COLO668 (cell line): Measurements from ENCODE around the gene ARRB1.
A peak's percentile ranks its signal among the peaks of the same experiment; 100 is the strongest.
"Not testable (repeated sequence)": the region's sequence is repeated elsewhere in the genome, so short reads cannot be mapped to it uniquely, and the experiment has no call there.

Experiments
- DNase-seq: peaks from one replicate; lab custom pipeline; 2025; ENCODE audit not compliant: unreplicated experiment; lab: John Stamatoyannopoulos, UW

ARRB1 gene

GRCh38 chr11:75324189-75324588, 27.3 kb downstream of the ARRB1 start:
- DNase-seq: peak; percentile 6

GRCh38 chr11:75323609-75324008, 27.9 kb downstream of the ARRB1 start:
- DNase-seq: peak; percentile 57

- DNase-seq: no peak
Observed at GRCh38 chr11:75320643-75321042, 30.8 kb downstream of the ARRB1 start.

GRCh38 chr11:75320046-75320618, 31.3 kb downstream of the ARRB1 start:
- no peak for DNase-seq

GRCh38 chr11:75319035-75319877, 32.2 kb downstream of the ARRB1 start:
- DNase-seq: no peak

GRCh38 chr11:75317446-75318122, 33.9 kb downstream of the ARRB1 start:
- no peak for DNase-seq

GRCh38 chr11:75315439-75315805, 36.0 kb downstream of the ARRB1 start:
- no peak for DNase-seq

GRCh38 chr11:75314771-75315438, 36.6 kb downstream of the ARRB1 start:
- no peak for DNase-seq

- no peak for DNase-seq
Observed at GRCh38 chr11:75313513-75314272, 37.8 kb downstream of the ARRB1 start.

GRCh38 chr11:75312346-75312745, 39.1 kb downstream of the ARRB1 start:
- no peak for DNase-seq

- DNase-seq: peak; percentile 55
Observed at GRCh38 chr11:75311858-75312288, 39.6 kb downstream of the ARRB1 start.

- DNase-seq: no peak
Observed at GRCh38 chr11:75308986-75309385, 42.5 kb downstream of the ARRB1 start.

- no peak for DNase-seq
Observed at GRCh38 chr11:75308116-75308515, 43.3 kb downstream of the ARRB1 start.

- no peak for DNase-seq
Observed at GRCh38 chr11:75307058-75307457, 44.4 kb downstream of the ARRB1 start.

- DNase-seq: no peak
Observed at GRCh38 chr11:75306529-75306928, 44.9 kb downstream of the ARRB1 start.

- no peak for DNase-seq
Observed at GRCh38 chr11:75305993-75306392, 45.5 kb downstream of the ARRB1 start.

- DNase-seq: no peak
Observed at GRCh38 chr11:75305452-75305851, 46.0 kb downstream of the ARRB1 start.

GRCh38 chr11:75304941-75305340, 46.5 kb downstream of the ARRB1 start:
- DNase-seq: not testable (repeated sequence)

- no peak for DNase-seq
Observed at GRCh38 chr11:75303544-75304224, 47.8 kb downstream of the ARRB1 start.

GRCh38 chr11:75302371-75302770, 49.1 kb downstream of the ARRB1 start:
- peak; percentile 4 for DNase-seq
